ENCODE data around the gene SLC12A5.
"Not testable (repeated sequence)": the region's sequence is repeated elsewhere in the genome, so short reads cannot be mapped to it uniquely, and the experiment has no call there.

Gene SLC12A5

GRCh38 chr20:46099491-46100287 is 70.7 kb downstream of the SLC12A5 start:
- Histone ChIP-seq H3K9me3 (ENCODE audit: control insufficient read depth, low read length) (no peaks in the 10 kb centered on the region), H3K4me1 (ENCODE audit: control insufficient read depth, insufficient read depth, low read length, poor library complexity, severe bottlenecking) (no peaks in the 10 kb centered on the region), H3K4me3 (ENCODE audit: extremely low read depth, insufficient read depth, low read length, poor library complexity, severe bottlenecking) (no peak overlapping the region), H3K27ac (ENCODE audit: low read depth, low read length, severe bottlenecking) (no peak overlapping the region), H3K36me3 (ENCODE audit: control insufficient read depth, insufficient read depth, low read length) (no peaks in the 10 kb centered on the region)
- 87 to 92% methylated on average over 28 to 47 of the region's 48 CpGs for WGBS, 2 experiments (ENCODE audit: insufficient coverage in 2 of 2)

- H3K4me1 ChIP-seq (ENCODE audit: control insufficient read depth, insufficient read depth, low read length, poor library complexity, severe bottlenecking); H3K4me3 ChIP-seq (ENCODE audit: extremely low read depth, insufficient read depth, low read length, poor library complexity, severe bottlenecking); H3K36me3 ChIP-seq (ENCODE audit: control insufficient read depth, insufficient read depth, low read length); H3K27ac ChIP-seq (ENCODE audit: low read depth, low read length, severe bottlenecking); H3K9me3 ChIP-seq (ENCODE audit: control insufficient read depth, low read length): not testable (repeated sequence)
- WGBS, 2 experiments (ENCODE audit: insufficient coverage in 2 of 2): 83 to 98% methylated on average over 5 to 6 of the region's 7 CpGs
Observed at GRCh38 chr20:46100444-46100843, 71.4 kb downstream of the SLC12A5 start.

DNA sequence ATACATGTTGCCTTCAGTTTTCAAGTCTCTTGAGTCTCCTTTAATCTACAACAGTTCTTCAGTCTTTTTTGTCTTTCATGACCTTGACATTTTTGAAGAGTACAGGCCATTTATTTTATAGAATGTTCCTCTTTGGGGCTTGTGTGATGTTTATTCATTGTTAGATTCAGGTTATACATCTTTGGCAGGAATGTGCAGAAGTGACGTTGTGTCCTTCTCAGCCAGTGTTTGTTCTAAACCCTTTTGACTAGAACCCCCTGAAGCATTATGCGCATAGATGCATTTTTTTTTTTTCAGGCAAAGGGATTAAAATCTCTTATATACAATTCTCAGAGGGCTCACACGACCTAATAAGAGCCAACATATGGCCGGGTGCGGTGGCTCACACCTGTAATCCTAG is 72.0 kb downstream of the SLC12A5 start:
- 61 to 87% methylated on average over 3 to 5 of the region's 5 CpGs for WGBS, 2 experiments (ENCODE audit: insufficient coverage in 2 of 2)
- no peaks in the 10 kb centered on the region for H3K36me3 ChIP-seq (ENCODE audit: control insufficient read depth, insufficient read depth, low read length)

DNA sequence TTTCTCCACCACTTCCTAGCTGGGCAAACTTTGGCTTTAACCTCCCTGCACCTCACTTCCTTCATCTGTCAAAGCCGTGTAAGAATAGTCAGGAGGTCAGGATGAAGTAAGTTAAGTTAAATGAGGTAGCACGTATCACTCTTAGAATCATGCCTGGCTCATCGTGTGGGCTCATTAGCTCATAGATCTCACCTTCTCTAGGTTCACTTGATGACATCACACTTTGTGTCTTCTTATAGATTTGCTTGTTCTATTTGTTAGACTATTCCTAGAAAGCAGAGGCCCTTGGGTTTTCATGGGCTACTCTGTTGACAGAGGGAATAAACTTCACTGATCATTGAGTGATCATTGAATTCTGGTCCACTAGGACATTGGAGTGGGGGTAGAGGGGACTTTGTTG is 72.9 kb downstream of the SLC12A5 start:
- H3K9me3 ChIP-seq (ENCODE audit: control insufficient read depth, low read length): no peaks in the 10 kb centered on the region
- H3K4me1 ChIP-seq (ENCODE audit: control insufficient read depth, insufficient read depth, low read length, poor library complexity, severe bottlenecking): no peaks in the 10 kb centered on the region
- no peak overlapping the region for H3K4me3 ChIP-seq (ENCODE audit: extremely low read depth, insufficient read depth, low read length, poor library complexity, severe bottlenecking)
- WGBS, 2 experiments (ENCODE audit: insufficient coverage in 2 of 2): no CpG with 5 or more reads among the region's 3 CpGs
- H3K27ac ChIP-seq (ENCODE audit: low read depth, low read length, severe bottlenecking): no peak overlapping the region
- no peaks in the 10 kb centered on the region for H3K36me3 ChIP-seq (ENCODE audit: control insufficient read depth, insufficient read depth, low read length)

More for the DNA sequence above, 72.0 kb downstream of the SLC12A5 start:
- H3K4me3 ChIP-seq (ENCODE audit: extremely low read depth, insufficient read depth, low read length, poor library complexity, severe bottlenecking): no peak overlapping the region
- H3K4me1 ChIP-seq (ENCODE audit: control insufficient read depth, insufficient read depth, low read length, poor library complexity, severe bottlenecking): no peaks in the 10 kb centered on the region
- H3K27ac ChIP-seq (ENCODE audit: low read depth, low read length, severe bottlenecking): no peak overlapping the region
- no peaks in the 10 kb centered on the region for H3K9me3 ChIP-seq (ENCODE audit: control insufficient read depth, low read length)

DNA sequence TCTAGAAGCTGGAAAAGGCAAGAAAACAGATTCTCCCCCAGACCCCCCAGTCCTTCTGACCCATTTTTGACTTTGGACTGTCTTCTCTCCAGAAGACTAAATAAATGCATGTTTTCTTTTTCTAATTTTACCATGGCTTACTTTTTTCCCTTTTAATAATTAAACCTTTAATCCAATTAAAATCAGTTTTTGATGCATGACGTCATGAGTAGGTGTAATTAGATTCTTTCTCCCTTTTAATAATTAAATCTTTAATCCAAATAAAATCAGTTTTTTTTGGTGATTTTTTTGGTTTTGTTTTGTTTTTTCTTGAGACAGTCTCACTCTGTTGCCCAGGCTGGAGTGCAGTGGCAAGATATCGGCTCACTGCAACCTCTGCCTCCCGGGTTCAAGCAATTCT is 73.9 kb downstream of the SLC12A5 start:
- Histone ChIP-seq H3K4me1 (ENCODE audit: control insufficient read depth, insufficient read depth, low read length, poor library complexity, severe bottlenecking) (no peaks in the 10 kb centered on the region), H3K36me3 (ENCODE audit: control insufficient read depth, insufficient read depth, low read length) (no peaks in the 10 kb centered on the region), H3K9me3 (ENCODE audit: control insufficient read depth, low read length) (no peaks in the 10 kb centered on the region), H3K27ac (ENCODE audit: low read depth, low read length, severe bottlenecking) (no peak overlapping the region), H3K4me3 (ENCODE audit: extremely low read depth, insufficient read depth, low read length, poor library complexity, severe bottlenecking) (no peak overlapping the region)
- WGBS, 2 experiments (ENCODE audit: insufficient coverage in 2 of 2): 85% methylated on average over 2 of the region's 3 CpGs; no CpG with 5 or more reads in 1 of the 2 experiments

DNA sequence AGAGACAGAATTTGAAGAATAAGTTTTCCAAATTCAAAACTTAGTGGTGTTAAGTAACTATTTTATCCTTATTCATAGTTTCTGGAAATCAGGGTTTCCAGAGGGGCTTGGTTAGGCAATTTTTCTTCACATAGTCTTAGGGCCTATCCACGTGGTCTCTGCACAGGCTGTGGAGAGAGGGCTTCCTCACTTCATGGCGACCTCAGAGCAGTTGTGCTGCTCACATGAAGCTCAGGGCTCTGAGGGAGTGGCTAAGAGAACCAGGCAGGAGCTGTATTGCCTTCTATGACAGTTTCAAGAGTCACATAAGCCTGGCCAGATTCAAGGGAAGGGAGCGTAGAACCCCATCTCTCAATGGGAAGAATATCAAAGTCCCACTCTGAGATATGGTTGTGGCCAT is 75.2 kb downstream of the SLC12A5 start:
- H3K4me1 ChIP-seq (ENCODE audit: control insufficient read depth, insufficient read depth, low read length, poor library complexity, severe bottlenecking): no peaks in the 10 kb centered on the region
- 74 to 94% methylated on average over 3 of the region's 3 CpGs for WGBS, 2 experiments (ENCODE audit: insufficient coverage in 2 of 2)

GRCh38 chr20:46107061-46107460 is 78.0 kb downstream of the SLC12A5 start:
- Histone ChIP-seq H3K36me3 (ENCODE audit: control insufficient read depth, insufficient read depth, low read length) (no peaks in the 10 kb centered on the region), H3K4me3 (ENCODE audit: extremely low read depth, insufficient read depth, low read length, poor library complexity, severe bottlenecking) (no peak overlapping the region), H3K9me3 (ENCODE audit: control insufficient read depth, low read length) (no peaks in the 10 kb centered on the region), H3K4me1 (ENCODE audit: control insufficient read depth, insufficient read depth, low read length, poor library complexity, severe bottlenecking) (no peaks in the 10 kb centered on the region), H3K27ac (ENCODE audit: low read depth, low read length, severe bottlenecking) (no peak overlapping the region)
- 89 to 95% methylated on average over 3 to 6 of the region's 6 CpGs for WGBS, 2 experiments (ENCODE audit: insufficient coverage in 2 of 2)

More for the DNA sequence above, 75.2 kb downstream of the SLC12A5 start:
- Histone ChIP-seq H3K9me3 (ENCODE audit: control insufficient read depth, low read length) (no peaks in the 10 kb centered on the region), H3K4me3 (ENCODE audit: extremely low read depth, insufficient read depth, low read length, poor library complexity, severe bottlenecking) (no peak overlapping the region), H3K27ac (ENCODE audit: low read depth, low read length, severe bottlenecking) (no peak overlapping the region), H3K36me3 (ENCODE audit: control insufficient read depth, insufficient read depth, low read length) (no peaks in the 10 kb centered on the region)

GRCh38 chr20:46108435-46108841 is 79.4 kb downstream of the SLC12A5 start:
- Histone ChIP-seq H3K4me3 (ENCODE audit: extremely low read depth, insufficient read depth, low read length, poor library complexity, severe bottlenecking) (no peak overlapping the region), H3K4me1 (ENCODE audit: control insufficient read depth, insufficient read depth, low read length, poor library complexity, severe bottlenecking) (no peaks in the 10 kb centered on the region), H3K27ac (ENCODE audit: low read depth, low read length, severe bottlenecking) (no peak overlapping the region), H3K36me3 (ENCODE audit: control insufficient read depth, insufficient read depth, low read length) (no peaks in the 10 kb centered on the region), H3K9me3 (ENCODE audit: control insufficient read depth, low read length) (no peaks in the 10 kb centered on the region)
- 83 to 86% methylated on average over 3 to 5 of the region's 5 CpGs for WGBS, 2 experiments (ENCODE audit: insufficient coverage in 2 of 2)

DNA sequence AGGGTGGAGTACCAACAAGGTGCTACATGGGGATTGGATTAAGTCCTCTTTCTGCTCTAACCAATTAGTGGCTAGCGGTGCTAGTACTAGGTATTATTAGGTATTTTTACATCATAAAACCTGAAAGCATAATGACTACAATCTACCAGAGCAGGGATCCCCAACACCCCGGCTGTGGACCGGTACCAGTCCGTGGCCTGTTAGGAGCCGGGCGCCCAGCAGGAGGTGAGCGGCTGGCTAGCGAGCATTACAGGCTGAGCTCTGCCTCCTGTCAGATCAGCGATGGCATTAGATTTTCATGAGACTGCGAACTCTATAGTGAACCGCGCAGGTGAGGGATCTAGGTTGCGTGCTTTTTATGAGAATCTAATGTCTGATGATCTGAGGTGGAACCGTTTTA is 80.0 kb downstream of the SLC12A5 start:
- Histone ChIP-seq H3K36me3 (ENCODE audit: control insufficient read depth, insufficient read depth, low read length) (no peaks in the 10 kb centered on the region), H3K9me3 (ENCODE audit: control insufficient read depth, low read length) (no peaks in the 10 kb centered on the region), H3K4me1 (ENCODE audit: control insufficient read depth, insufficient read depth, low read length, poor library complexity, severe bottlenecking) (no peaks in the 10 kb centered on the region), H3K27ac (ENCODE audit: low read depth, low read length, severe bottlenecking) (no peak overlapping the region), H3K4me3 (ENCODE audit: extremely low read depth, insufficient read depth, low read length, poor library complexity, severe bottlenecking) (no peak overlapping the region)
- 77 to 84% methylated on average over 9 to 12 of the region's 14 CpGs for WGBS, 2 experiments (ENCODE audit: insufficient coverage in 2 of 2)

Data from mesodermal cell (in vitro differentiated cells).